Esophagus (tissue), 2 donors: ENCODE measurements around the gene RYR1. TPM values are rescaled to one million over a fixed set of nuclear protein-coding genes. Genes with fewer than 3 reads are reported as not detected.
"Not testable (repeated sequence)": the region's sequence is repeated elsewhere in the genome, so short reads cannot be mapped to it uniquely, and the experiment has no call there.

Experiments
- H3K27ac ChIP-seq, 2 donors: one replicate each; pipeline ENCODE4 v1.5.1; 2013; ENCODE audit warnings: low read depth in 2 of 2, mild to moderate bottlenecking in 2 of 2, inconsistent platforms in 1 of 2, low read length in 1 of 2, moderate library complexity in 1 of 2
- H3K27me3 ChIP-seq, 2 donors: one replicate each; pipeline ENCODE4 v1.6.1; 2013; ENCODE audit warnings: low read length in 2 of 2, control low read depth in 1 of 2, mild to moderate bottlenecking in 1 of 2; ENCODE audit not compliant: insufficient read depth in 2 of 2, control insufficient read depth in 1 of 2
- H3K36me3 ChIP-seq, 2 donors: one replicate each; pipeline ENCODE4 v1.6.1; 2013; ENCODE audit warnings: low read length in 1 of 2; ENCODE audit not compliant: control insufficient read depth in 2 of 2, insufficient read depth in 2 of 2
- H3K4me1 ChIP-seq, 2 donors: one replicate each; pipeline ENCODE4 v1.6.1; 2013; ENCODE audit warnings: low read length in 1 of 2; ENCODE audit not compliant: control insufficient read depth in 2 of 2, insufficient read depth in 2 of 2
- H3K4me3 ChIP-seq, 2 donors: one replicate each; pipeline ENCODE4 v1.5.1; 2013; ENCODE audit warnings: low read length in 2 of 2, mild to moderate bottlenecking in 2 of 2, low read depth in 1 of 2, moderate library complexity in 1 of 2
- H3K9me3 ChIP-seq, 2 donors: one replicate each; pipeline ENCODE4 v1.6.1; 2013; ENCODE audit warnings: mild to moderate bottlenecking in 2 of 2, low read depth in 1 of 2, low read length in 1 of 2, moderate library complexity in 1 of 2; ENCODE audit not compliant: control insufficient read depth in 2 of 2, insufficient read depth in 1 of 2
- WGBS, 2 donors: extraction: QIAGEN DNeasy Blood & Tissue Kit; methylation state at CpG; one replicate each; pipeline ENCODE4 v1.1.7; 2013; 5-methylcytosine and 5-hydroxymethylcytosine counted together
- polyA plus RNA-seq, 2 donors: library from polyadenylated mRNA; stranded (reverse); fragments of 200-250 nt; gene quantifications; one replicate each; pipeline ENCODE4 v1.2.3, GENCODE V29; 2013
- donor health status: healthy with polysubstance abuse.
- donor health status: Bipolar disorder and iron deficiency.

The RYR1 gene
- polyA plus RNA-seq, 2 donors, result 8.0 to 8.7 TPM

DNA sequence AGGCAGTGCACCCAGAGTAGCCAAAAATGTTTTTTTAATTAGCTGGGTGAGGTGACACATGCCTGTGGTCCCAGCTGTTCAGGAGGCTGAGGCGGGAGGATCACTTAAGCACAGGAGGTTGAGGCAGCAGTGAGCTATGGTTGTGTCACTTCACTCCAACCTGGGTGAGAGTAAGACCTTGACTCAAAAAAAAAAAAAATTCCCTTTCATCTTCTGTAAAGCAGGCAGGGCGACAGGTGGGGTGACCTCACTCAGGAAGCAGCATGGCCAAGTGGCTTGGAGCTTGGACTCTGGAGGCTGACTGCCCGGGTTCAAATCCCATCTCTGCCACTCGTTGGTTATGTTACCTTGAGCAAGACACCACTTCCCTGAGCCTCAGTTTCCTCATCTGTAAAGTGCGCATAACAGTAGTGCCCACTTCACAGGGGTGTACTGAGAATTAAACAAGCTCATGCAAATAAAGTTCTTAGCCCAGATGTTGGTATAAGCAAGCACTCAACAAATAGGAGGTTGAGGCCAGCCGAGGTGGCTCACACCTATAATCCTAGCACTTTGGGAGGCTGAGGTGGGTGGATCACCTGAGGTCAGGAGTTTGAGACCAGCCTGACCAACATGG, 136.0 kb downstream of the RYR1 start:
- H3K27ac ChIP-seq, result no peak overlapping the region
- H3K4me3 ChIP-seq, result no peak overlapping the region
- WGBS, 2 donors, result 80 to 88% methylated on average over 6 of the region's 6 CpGs
- H3K9me3 ChIP-seq, result no peaks in the 10 kb centered on the region
- H3K4me1 ChIP-seq, result peaks cover 2 to 7% of the 10 kb centered on the region in 2 donors
- H3K36me3 ChIP-seq, result peaks cover 0 to 5% of the 10 kb centered on the region in 2 donors
- no peaks in the 10 kb centered on the region for H3K27me3 ChIP-seq

DNA sequence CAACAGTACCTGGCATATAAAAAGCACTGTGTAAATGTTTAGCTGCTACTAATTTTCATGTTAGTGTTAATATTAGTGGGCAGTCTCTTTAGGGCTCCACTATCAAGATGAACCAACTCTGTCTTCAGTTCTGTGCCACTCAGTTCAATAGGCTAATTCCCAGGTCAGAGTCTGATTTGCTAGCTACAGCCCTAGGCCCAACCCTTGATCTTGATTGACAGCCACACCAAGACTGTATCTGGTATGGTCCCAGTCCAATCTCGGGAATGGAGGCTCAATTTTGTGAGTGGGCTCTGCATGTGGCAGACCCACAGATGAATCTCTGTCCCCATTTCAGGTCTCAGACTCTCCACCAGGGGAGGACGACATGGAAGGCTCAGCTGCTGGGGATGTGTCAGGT, 138.2 kb downstream of the RYR1 start:
- 80 to 89% methylated on average over 2 of the region's 2 CpGs for WGBS, 2 donors
- H3K4me3 ChIP-seq, result no peak overlapping the region
- H3K36me3 ChIP-seq, result peaks cover 0 to 5% of the 10 kb centered on the region in 2 donors
- H3K9me3 ChIP-seq, result no peaks in the 10 kb centered on the region
- peaks cover 0 to 2% of the 10 kb centered on the region in 2 donors for H3K4me1 ChIP-seq
- no peaks in the 10 kb centered on the region for H3K27me3 ChIP-seq
- no peak overlapping the region for H3K27ac ChIP-seq

DNA sequence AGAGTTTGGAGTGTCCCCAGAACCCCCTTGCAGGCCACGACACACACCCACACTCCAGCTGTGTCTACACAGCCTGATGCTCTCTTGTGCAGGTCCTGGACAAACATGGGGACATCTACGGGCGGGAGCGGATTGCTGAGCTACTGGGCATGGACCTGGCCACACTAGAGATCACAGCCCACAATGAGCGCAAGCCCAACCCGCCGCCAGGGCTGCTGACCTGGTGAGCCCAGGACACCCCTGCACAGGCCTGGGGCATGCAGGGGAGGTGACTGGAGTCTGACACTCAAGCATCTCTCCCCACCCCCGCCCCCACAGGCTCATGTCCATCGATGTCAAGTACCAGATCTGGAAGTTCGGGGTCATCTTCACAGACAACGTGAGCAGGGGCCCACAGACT, 144.3 kb downstream of the RYR1 start:
- H3K27ac ChIP-seq, result no peak overlapping the region
- H3K4me1 ChIP-seq, result peaks cover 0 to 9% of the 10 kb centered on the region in 2 donors
- H3K4me3 ChIP-seq, result no peak overlapping the region
- H3K36me3 ChIP-seq, result no peaks in the 10 kb centered on the region
- no peaks in the 10 kb centered on the region for H3K27me3 ChIP-seq
- no peaks in the 10 kb centered on the region for H3K9me3 ChIP-seq
- 88 to 91% methylated on average over 11 of the region's 11 CpGs for WGBS, 2 donors

DNA sequence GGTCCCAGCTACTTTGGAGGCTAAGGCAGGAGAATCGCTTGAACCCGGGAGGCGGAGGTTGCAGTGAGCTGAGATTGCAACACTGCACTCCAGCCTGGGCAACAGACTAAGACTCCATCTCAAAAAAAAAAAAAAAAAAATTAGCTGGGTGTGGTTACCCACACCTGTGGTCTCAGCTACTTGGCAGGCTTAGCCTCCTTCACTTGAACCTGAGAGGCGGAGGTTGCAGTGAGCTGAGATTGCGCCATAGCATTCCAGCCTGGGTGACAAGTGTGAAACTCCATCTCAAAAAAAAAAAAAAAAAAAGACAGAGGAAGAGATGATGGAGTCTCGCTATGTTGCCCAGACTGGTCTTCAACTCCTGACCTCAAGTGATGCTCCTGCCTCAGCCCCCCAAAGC, 145.8 kb downstream of the RYR1 start:
- not testable (repeated sequence) for H3K27me3 ChIP-seq, H3K4me1 ChIP-seq, H3K36me3 ChIP-seq, H3K9me3 ChIP-seq, H3K27ac ChIP-seq, H3K4me3 ChIP-seq
- WGBS, 2 donors, result 58 to 60% methylated on average over 6 of the region's 6 CpGs

DNA sequence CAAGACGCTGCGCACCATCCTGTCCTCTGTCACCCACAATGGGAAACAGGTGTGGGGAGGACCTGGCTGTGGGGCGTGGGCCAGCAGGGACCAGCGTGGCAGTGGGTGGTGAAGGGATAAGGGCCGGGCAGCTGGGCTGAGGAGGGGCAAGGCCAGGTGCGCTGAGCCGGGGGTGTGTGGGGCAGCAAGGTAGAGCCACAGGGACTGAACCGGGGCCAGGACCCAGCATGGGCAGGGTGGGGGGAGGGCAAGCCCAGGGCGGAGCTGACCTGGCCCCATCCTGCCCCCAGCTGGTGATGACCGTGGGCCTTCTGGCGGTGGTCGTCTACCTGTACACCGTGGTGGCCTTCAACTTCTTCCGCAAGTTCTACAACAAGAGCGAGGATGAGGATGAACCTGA, 146.6 kb downstream of the RYR1 start:
- Histone ChIP-seq H3K9me3 (no peaks in the 10 kb centered on the region), H3K27me3 (no peaks in the 10 kb centered on the region)
- 88 to 89% methylated on average over 15 of the region's 15 CpGs for WGBS, 2 donors

GRCh38 chr19:38583219-38583984, 149.9 kb downstream of the RYR1 start:
- Histone ChIP-seq H3K4me3 (no peak overlapping the region), H3K27ac (no peak overlapping the region), H3K27me3 (no peaks in the 10 kb centered on the region), H3K36me3 (peaks cover 0 to 6% of the 10 kb centered on the region in 2 donors), H3K9me3 (no peaks in the 10 kb centered on the region), H3K4me1 (peaks cover 0 to 9% of the 10 kb centered on the region in 2 donors)
- WGBS, 2 donors, result 88 to 93% methylated on average over 12 to 14 of the region's 14 CpGs

More for the DNA sequence above, 146.6 kb downstream of the RYR1 start:
- no peak overlapping the region for H3K27ac ChIP-seq
- no peak overlapping the region for H3K4me3 ChIP-seq
- peaks cover 0 to 9% of the 10 kb centered on the region in 2 donors for H3K4me1 ChIP-seq
- peaks cover 0 to 2% of the 10 kb centered on the region in 2 donors for H3K36me3 ChIP-seq

DNA sequence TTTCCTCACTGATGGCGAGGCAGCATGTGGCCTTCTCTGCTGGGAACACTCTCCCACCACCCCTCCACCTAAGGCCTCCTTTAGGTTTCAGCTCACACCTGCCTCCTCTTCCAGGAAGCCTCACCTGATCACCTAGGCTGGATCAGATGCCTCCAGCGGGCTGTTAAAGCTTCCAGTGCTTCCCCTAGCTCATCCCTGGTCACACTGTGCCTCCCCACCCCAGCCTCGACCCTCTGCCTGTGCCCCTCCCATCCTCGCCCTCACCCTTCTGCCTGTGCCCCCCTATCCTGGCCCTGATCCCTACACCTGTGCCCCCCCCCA, 150.5 kb downstream of the RYR1 start:
- 71 to 89% methylated on average over 4 of the region's 4 CpGs for WGBS, 2 donors
- Histone ChIP-seq H3K27ac (no peak overlapping the region), H3K9me3 (no peaks in the 10 kb centered on the region), H3K4me3 (no peak overlapping the region), H3K4me1 (peaks cover 0 to 6% of the 10 kb centered on the region in 2 donors), H3K36me3 (peaks cover 0 to 6% of the 10 kb centered on the region in 2 donors), H3K27me3 (no peaks in the 10 kb centered on the region)

- Histone ChIP-seq H3K4me1 (no peaks in the 10 kb centered on the region), H3K27me3 (no peaks in the 10 kb centered on the region), H3K4me3 (no peak overlapping the region), H3K9me3 (no peaks in the 10 kb centered on the region), H3K36me3 (peaks cover 0 to 6% of the 10 kb centered on the region in 2 donors), H3K27ac (no peak overlapping the region)
- WGBS, 2 donors, result 92 to 93% methylated on average over 2 of the region's 2 CpGs
Measured at GRCh38 chr19:38587562-38587961, 154.1 kb downstream of the RYR1 start.

- Histone ChIP-seq H3K36me3 (peaks cover 0 to 6% of the 10 kb centered on the region in 2 donors), H3K27me3 (no peaks in the 10 kb centered on the region), H3K27ac (no peak overlapping the region), H3K4me3 (no peak overlapping the region), H3K9me3 (no peaks in the 10 kb centered on the region), H3K4me1 (no peaks in the 10 kb centered on the region)
- 83 to 92% methylated on average over 2 of the region's 2 CpGs for WGBS, 2 donors
Measured at GRCh38 chr19:38588041-38588440, 154.6 kb downstream of the RYR1 start.

DNA sequence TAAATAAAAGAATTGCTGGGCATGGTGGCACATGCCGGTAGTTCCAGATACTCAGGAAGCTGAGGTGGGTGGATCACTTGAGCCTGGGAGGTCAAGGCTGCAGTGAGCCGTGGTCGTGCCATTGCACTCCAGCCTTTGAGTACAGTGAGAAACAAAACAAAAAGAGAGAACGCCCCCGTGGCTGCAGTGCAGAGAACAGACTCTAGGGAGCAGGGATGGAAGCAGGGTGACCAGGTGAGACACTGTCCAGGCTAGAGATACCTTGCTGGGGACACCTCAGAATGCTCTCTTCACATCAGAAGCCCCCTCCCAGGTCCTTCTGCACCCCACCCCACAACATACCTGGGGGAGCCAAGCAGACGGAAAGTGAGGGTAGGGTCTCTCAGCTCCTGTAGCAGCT, 159.4 kb downstream of the RYR1 start:
- WGBS, 2 donors, result 76 to 77% methylated on average over 6 of the region's 6 CpGs
- H3K4me1 ChIP-seq, result peaks cover 3% of the 10 kb centered on the region in 2 donors
- H3K27ac ChIP-seq, result no peak overlapping the region
- no peaks in the 10 kb centered on the region for H3K27me3 ChIP-seq
- H3K4me3 ChIP-seq, result no peak overlapping the region
- H3K9me3 ChIP-seq, result no peaks in the 10 kb centered on the region
- H3K36me3 ChIP-seq, result no peaks in the 10 kb centered on the region
